Stimulated activated CD8-positive, alpha-beta memory T cell treated with anti-CD3 and anti-CD28 coated beads, Interleukin-7, amount 100 ng/mL, for 4 hours (primary cell): ENCODE results near the gene LEKR1.

Source experiments
- DNase-seq, 2 donors: peaks; one replicate each; pipeline ENCODE4 v3.0.0-alpha.2; 2020; ENCODE audit warnings: low read depth in 2 of 2

The LEKR1 gene

DNA sequence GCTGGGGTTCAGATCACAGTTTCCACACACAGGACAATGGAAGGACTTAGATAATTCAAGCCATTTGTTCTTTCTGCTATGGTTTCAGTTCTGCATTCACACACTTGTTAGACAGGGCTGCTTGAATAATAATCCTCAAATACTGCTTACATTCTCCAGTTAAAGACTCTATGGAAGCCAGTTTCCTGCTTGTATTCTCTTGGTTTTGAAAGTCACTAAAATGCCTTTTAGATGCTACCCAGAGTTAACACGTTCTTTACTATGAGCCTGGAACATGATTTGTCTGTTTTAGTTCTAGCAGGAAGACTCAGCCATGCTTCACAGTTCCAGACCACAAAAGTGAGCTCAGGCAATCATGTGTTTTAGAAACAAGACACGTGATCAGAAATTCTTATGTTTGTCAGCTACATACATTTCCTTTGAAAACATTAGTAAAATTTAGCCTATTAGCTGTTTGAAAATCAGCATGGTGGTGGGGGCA, 152.4 kb downstream of the LEKR1 start:
- no peak for DNase-seq

DNA sequence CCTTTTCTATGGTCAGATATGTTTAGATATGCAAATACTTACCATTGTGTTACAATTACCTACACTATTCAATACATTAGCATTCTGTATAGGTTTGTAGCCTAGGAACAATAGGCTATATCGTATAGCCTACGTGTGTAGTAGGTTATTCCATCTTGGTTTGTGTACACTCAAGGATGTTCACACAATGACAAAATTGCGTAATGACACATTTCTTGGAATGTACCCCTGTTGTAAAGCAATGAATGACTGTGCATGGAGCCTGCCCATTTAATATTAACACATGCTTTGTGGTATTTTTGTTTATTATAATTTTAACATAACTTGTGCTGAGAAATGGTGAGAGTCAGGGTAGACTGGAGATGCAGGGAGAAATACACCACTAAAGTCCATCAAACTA, 154.9 kb downstream of the LEKR1 start:
- no peak for DNase-seq

DNA sequence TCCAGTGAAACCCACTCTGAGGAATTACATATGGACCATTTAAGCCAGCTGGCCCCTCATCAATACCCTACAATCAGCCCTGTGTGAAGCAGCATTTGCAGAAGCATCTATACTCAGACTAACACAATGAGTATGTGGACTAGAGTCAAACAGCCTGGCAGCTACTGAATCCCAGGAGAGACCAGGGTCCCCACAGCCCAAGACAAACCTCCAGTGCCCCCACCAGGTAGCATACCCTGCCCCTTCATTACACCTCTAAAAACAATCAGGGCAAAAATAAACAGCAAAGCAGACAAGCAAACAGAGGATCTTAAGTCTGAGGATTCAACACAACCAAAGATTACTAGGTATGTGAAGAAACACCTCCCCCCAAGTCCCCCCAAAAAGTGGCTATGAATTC, 157.4 kb downstream of the LEKR1 start:
- DNase-seq, result no peak

DNA sequence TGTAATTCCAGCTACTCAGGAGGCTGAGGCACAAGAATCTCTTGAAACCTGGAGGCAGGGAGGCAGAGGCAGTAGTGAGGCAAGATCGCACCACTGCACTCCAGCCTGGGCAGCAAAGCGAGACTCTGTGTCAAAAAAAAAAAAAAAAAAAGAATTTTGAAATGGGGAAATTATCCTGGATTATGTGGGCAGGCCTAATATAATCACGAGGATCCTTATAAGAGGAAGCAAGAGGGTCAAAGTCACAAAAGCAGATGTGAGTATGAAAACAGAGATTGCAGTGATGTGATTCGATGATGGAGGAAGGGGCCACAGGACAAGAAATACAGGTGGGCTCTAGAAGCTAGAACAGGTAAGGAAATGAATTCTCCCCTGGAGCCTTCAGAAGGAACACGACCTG, 159.6 kb downstream of the LEKR1 start:
- no peak for DNase-seq

DNA sequence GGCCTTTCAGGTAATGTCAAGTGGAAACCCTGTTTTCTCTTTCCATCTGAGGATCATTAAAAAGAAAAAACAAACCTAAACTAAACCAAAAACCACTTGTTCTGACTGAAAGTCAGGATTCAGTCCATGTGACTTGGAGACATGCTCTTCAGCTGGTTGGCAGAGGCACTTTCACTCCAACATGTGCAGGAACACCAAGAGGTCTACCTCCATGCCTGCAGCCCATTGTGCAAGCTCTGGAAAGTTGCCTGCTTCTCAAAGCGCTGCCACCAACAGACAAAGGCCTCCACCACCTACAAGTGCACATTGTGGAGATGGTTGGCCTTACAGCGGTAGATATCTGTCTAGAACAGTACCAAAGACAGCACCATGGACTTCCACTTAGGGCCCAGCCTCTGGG, 161.8 kb downstream of the LEKR1 start:
- DNase-seq, result no peak

DNA sequence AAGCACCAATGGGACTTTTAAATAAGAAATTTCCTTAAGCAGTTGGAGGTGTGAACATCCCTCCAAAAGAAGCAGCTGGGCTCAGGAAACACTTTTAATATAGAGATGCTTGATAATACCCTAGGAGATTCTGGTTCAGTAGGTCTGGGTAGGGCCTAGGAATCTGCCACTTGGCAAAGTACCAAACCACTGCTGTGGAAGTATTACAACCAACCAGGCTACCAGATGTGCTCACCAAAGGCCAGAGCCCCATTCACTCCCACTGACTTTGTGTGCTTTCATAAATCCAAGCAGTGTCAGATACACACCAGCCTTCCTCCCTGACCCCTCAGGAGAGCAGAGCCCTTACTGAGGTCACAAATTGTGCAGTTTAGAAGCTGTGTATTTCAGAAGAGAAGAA, 171.2 kb downstream of the LEKR1 start:
- DNase-seq, result no peak

DNA sequence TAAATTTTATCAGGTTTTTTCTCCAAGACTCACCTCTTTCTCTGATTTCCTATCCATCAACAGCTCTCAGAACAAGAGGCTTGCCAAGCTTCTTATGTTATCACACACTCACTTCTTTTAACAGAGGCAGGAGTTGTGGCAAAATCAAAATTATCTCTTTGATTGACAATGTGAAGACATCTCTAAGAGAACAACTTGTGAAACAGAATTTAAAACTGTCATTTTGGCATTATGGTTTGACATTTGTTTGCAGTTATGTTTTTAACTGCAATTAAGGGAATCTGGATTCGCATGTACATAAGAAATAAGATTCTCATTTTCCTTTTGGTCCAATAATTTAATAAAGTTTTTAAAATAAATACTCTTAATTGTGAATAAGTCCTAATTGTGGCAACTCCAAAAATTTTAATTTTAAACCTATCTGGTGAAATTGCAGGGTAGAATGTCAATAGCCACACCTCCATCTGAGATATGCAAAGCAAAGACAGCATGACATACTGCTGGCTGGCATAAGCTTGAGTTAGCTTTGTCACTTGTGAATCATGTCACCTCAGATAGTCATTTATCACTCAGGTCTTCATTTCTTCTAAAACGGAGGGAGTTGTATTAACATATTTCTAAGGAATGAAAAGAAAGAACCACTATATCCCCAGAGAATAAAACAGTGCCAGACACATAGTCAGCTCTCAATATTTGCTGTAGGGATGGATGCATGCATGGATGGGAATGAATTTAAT, 175.2 kb downstream of the LEKR1 start:
- DNase-seq, result no peak

DNA sequence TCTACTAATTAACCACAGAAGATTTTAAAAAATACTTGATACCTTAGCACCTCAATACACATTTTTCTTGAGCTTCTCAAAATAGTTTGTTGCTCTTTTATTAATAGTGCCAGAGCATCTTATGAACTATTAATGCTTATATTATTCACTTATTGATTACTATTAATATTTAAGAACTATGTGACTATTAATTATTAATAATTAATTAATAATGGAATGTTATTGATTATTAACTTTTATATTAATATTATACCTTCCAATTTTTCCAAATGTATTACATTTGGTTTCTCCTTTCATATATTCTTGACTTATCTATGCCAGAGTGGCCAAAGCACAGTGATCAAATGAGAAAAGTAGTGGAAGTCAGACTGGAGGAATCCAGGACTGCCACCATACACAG, 195.5 kb downstream of the LEKR1 start:
- DNase-seq, result no peak

DNA sequence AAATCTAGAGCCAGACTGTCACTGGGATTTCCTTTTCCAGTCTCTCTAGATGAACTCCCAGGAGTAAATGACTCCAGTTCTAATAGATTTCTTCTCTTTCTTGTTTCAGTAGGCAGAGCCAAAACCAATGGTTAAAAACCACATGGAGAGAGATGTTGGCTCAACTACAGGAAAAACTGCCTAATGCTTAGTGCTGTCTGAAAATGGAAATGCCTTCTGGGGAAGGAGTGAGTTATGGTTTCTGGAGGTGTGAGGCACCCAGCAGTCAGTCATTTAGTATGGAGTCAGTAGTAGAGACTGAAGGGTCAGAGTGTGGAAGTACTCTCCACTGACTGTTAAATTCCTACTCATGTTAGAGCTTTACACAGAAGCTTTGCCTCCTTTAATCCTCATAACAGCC, 197.1 kb downstream of the LEKR1 start:
- no peak for DNase-seq

DNA sequence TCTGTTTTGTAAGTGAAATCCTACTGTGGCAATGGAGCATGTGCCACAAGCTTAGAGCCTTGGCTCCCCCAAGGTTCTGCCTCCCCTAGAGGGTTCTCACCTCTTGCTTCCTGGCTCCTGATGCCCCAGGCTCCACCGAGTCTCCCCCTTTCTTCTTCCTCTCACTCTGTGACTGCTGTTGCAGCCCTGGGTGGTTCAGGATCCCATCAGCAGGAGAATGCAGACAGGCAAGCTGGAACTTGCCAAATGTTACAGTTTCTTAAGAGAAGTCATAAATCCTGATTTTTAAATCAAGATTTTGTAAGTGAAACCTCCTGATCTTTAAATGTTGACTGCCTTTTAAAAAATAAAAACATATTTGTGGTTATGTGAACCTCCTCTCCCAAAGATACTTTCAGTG, 199.9 kb downstream of the LEKR1 start:
- DNase-seq, result no peak

DNA sequence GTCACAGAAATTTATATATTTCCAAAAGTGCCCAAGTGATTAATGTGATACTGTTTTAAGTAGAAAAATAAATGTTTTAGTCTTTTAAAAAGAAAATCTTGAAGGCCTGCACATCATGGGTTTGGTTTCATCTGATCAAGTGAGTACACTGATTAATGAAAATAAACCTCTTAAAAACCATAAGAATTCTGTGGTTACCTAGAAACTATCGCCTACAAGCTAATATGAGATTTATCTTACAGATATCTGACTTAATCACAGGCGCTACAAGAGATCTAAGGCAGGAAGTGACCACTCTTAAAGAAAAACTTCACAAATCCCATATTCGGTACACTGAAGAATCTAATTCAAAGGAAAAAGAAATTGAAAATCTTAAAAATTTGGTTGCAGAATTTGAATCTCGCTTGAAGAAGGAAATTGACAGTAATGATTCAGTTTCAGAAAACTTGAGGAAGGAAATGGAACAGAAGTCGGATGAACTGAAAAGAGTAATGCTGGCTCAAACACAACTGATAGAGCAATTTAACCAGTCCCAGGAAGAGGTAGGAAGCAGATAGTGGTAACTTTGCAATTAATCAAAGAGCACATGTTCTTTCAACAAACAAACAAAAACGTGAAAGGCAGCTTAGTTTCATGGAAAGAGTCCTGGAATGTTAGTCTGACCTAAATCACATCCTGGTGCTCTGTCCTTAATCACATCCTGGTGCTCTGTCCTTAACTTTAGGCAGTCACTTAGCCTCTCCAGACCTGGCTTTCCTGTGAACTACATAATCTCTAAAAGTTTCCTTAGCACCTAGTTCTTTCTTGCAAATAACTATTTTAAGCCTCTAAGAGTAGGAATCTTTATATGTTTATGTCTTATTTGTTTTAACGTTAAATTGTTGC, 201.9 kb downstream of the LEKR1 start:
- DNase-seq, result no peak

DNA sequence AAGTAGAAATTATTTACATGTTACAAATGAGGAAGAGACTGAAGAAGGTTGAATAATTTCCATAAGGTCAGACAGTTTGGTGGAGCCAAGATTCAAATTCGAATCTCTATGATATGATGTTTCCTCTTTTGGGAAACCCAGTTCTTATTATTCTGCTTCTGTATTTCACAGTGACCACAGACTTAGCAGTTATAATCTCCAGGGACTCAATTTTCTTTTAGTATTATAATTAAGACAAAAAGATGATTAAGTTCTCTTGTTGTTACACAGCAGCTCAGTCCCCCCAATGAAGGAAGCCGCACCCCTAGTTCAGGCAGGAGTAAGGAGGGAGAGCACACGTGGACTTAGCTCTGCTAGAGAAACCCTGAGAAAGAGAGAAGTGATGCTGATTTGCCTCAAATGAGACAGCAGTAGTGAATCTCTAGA, 203.2 kb downstream of the LEKR1 start:
- no peak for DNase-seq

DNA sequence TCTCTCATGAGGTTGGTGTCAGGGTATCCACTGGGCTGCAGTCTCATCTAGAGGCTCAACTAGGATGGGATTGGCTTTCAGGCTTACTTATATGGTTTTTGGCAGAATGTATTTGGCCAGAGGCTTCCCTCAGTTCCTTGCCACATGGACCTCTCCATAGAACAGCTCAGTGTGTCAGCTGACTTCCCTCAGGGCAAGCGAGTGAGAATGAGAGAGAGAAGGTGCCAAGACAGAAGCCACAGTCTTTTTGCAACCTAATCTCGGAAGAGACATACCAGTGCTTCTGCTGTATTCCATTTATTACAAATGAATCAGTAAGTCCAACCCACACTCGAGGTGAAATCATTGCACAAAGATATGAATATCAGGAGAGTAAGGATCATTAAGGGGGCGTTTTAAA, 204.6 kb downstream of the LEKR1 start:
- no peak for DNase-seq

DNA sequence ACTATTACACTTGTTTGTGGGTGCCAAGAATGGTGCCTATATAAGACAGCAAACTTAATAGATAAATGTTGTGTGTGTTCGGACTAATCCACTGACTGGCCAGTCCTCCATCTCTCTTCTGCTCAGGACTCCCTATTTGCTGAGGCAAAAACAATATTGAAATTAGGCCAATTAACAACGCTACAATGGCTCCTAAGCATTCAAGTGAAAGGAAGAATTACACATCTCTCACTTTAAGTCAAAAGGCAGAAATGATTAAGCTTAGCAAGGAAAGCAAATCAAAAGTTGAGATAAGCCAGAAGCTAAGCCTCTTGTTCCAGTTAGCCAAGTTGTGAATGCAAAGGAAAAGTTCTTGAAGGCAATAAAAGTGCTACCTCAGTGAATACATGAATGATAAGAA, 206.8 kb downstream of the LEKR1 start:
- no peak for DNase-seq

DNA sequence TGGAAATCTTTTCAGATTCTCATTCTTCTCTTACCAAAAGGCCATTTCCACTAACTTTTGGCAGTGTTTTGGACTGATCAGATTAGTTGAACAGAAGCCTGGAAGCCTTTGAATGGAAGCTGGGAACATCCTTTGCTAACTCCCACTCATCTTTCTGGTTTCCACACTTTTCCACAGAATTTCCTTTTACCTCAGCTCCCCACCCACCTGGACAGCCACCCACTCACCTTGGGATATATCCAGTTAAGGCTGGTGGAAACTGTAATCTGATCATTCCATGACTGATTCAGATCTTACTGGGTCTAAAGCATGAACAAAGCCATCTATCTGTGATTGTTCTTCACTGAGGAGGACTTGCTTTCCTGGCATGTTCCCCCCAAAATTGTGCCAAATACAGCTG, 214.3 kb downstream of the LEKR1 start:
- no peak for DNase-seq

DNA sequence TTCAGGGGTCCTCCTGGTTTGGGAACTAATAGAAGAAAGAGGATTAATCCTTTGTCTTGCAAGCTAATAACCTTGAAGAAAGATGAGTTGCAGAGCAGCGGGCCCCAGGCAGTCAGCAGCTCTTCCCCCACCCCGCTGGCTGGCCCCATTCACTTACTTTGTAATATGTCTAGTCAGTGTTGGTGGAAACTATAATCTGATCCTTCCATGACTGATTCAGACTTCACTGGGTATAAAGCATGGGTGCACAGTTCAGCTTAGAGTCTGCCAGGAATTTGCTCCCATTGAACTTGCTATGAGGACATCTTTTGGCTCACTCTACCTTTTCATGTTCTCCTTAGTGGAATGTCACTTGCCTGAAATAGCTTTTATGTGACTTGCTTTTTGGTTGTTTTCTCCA, 216.1 kb downstream of the LEKR1 start:
- DNase-seq, result no peak

DNA sequence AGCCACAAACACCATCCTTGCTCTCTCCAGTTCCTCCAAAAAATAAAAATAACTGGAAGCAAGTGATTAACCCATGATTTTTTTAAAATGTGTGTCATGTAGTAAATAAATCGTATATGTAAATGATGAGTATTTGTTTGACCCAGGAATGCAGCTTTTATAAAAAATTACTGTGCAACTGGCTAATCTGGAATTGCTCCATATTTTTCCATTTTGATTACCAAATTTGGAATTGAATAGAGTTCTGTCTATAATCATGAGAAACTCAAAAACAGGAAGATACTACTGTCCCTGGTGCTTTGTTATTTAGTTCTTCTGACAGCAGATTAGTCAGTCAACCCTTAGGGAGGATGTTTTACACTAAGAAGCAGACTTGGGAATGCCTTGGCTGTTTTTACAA, 217.6 kb downstream of the LEKR1 start:
- DNase-seq, result no peak

DNA sequence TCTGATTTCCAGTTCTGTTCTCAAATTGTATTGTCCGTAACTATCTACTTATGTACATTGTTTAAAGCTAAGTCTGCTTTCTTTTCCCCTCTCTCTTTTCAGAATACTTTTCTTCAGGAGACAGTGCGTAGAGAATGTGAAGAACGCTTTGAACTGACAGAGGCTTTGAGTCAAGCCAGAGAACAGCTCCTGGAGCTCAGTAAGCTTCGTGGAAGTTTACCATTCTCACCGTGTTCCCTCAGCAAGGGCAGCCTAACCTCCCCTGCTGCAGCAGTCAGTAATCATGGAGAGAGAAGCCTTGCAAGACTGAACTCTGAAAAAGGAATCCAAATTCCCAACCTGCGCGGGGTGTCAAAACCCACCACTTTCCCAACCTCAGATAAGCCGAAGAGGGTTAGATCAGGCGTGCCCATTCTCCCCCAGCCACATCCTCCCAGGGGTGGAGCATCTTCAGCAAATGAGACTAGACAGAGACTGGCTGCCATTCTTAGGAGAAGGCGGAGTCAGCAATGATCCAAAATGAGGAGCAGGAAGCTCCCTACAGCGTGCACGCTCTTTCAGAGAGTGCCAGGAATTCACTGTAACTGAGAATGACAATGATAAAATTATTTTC, 219.2 kb downstream of the LEKR1 start:
- no peak for DNase-seq

DNA sequence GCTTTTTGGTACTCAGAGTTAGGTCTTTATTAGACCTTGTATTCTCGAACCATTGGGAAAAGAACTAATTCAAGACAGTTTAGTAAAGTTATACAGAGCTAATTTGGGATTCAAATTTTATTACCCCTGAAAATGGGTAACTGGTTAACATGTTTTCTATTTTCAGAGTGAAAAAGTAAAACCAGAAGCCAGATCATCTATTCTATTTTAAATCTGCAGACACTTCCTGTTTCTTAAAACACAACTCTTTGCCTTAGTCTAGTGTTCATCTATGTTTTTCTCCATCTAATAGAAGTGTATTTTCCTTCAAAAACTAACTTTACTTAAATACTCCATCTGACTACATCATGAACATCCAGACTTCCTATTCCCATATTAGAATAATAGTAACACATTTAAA, 220.4 kb downstream of the LEKR1 start:
- DNase-seq, result no peak

DNA sequence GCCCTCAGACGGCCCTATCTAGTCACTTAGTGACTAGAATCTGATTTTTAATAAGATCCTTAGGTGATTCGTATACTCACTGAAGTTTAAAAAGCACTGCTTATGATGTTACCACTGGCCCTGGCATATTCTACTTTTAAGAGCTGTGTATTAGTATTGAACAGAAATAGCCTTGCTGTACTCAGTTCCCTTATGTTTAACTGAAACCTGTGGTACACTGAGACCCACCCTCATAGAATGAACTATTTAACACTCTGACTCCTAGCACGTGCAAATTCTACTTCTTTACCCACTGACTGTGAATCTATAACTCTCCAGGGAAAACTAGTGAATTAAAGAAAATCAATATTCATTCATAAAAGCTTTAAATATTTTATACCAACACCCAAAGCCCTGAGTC, 224.9 kb downstream of the LEKR1 start:
- DNase-seq, result no peak

DNA sequence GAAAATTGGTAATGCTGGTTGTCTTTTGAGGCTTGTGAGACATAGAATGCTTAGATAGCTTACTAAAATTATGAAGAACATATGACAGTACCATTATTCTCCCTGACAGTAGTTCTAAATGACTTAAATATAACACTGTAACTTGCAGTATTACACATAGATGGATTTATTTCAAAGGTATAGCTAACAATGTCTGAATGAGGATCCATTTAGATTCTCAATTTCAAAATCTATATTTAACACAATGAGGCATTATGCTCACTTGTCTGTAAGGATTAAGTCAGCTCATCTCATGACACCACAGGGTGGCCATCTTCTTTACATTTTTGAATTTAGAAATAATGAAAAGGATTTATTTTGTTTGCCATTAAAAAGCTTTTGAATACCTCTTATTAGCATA, 225.4 kb downstream of the LEKR1 start:
- DNase-seq, result no peak

DNA sequence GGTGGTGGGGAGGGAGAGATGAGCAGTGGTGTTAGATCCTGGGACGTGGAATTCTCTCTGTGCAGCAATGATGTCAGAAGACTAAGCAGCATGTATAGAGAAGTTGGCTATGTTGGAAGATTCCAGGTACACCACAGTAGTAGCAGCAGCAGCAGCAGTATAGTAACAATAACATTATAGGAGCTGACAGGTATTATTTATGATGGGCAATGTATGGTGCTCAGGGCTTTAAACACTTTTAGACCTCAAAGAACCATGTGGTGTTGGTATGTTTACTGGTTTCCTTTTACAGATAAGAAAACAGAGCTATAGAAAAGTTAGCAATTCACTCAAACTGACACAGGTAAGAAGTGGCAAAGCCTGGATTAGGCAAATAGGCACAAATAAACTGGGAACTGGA, 229.9 kb downstream of the LEKR1 start:
- DNase-seq, result no peak
